KBM-7 (cell line): ENCODE measurements around the gene BLID.

Source experiments
- DNase-seq: peaks from one replicate; pipeline ENCODE4 v3.0.0-alpha.2; 2015
- in situ Hi-C: fragments of 300-500 bp; cut with MboI; formaldehyde crosslinking; loops from 2 replicates; pipeline ENCODE4 v1.14.3; 2020; ENCODE audit warnings: low sequenced_read_pairs, low pct_unique_long_range_greater_than_20kb, mixed read lengths

Gene BLID

DNA sequence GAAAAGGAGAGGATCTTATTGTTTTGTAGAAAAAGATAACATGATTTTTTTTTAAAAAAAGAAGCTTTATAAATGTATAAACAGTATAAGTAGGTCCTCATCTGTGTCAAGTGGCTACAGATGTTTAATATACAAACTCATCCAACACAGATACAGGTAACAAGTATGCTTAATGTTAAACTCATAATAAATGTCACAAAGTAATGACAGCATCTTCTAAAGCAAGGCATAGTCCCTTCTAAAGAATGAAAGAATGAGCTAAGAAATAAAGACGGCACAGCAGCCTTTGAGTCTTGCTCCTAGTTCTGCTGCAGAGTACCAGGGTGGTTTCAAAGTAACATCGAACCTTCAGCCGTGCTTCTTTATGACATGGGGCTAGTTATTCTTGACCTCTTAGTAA lies 28.7 kb upstream of the BLID start:
- in situ Hi-C loops: no loop called here

DNA sequence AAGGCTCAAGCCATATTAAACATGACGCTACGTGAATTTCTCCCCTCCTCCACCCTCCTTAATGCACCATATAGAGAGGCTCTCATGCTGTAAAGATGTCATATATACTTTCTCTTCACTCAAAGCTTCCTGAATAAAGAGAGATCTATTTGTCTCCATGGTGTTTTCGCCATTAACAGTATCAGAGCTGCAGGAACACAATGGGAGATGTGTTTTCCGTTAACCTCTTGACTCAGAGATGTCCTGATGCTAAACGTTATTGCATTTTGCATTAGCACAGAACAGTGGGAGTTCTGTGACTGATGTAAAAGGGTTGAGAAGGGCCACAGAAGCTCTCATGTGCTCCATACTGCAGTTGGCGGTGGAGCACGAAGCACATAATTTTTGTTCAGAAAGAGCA lies 25.7 kb upstream of the BLID start:
- in situ Hi-C loops: no loop called here
- no peak for DNase-seq

More for the DNA sequence above, 28.7 kb upstream of the BLID start:
- DNase-seq: no peak

GRCh38 chr11:122140500-122140899 lies 24.5 kb upstream of the BLID start:
- no peak for DNase-seq
- in situ Hi-C loops: no loop called here

DNA sequence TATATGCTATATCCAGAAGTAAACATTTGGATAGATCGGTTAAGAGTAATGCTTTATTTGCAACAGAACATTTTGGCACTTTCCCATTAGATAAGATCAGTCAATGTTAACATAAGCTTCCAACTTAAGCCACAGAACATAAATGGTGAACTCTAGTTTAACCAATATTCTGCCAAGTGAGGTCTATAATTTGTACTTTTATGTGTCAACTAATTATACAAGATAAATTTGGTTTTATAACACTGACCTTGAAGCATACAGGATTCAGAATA lies 23.5 kb upstream of the BLID start:
- in situ Hi-C loops: no loop called here
- DNase-seq: no peak

- in situ Hi-C loops: no loop called here
- no peak for DNase-seq
These were observed 23.0 kb upstream of the BLID start for GRCh38 chr11:122138744-122139594.

GRCh38 chr11:122137078-122137793 lies 21.2 kb upstream of the BLID start:
- no peak for DNase-seq
- in situ Hi-C loops: no loop called here

- in situ Hi-C loops: no loop called here
- DNase-seq: no peak
These were observed 15.1 kb upstream of the BLID start for GRCh38 chr11:122131126-122131525.

- in situ Hi-C loops: no loop called here
- no peak for DNase-seq
These were observed 12.1 kb upstream of the BLID start for GRCh38 chr11:122128146-122128545.

GRCh38 chr11:122127020-122127419 lies 11.0 kb upstream of the BLID start:
- DNase-seq: no peak
- in situ Hi-C loops: no loop called here

DNA sequence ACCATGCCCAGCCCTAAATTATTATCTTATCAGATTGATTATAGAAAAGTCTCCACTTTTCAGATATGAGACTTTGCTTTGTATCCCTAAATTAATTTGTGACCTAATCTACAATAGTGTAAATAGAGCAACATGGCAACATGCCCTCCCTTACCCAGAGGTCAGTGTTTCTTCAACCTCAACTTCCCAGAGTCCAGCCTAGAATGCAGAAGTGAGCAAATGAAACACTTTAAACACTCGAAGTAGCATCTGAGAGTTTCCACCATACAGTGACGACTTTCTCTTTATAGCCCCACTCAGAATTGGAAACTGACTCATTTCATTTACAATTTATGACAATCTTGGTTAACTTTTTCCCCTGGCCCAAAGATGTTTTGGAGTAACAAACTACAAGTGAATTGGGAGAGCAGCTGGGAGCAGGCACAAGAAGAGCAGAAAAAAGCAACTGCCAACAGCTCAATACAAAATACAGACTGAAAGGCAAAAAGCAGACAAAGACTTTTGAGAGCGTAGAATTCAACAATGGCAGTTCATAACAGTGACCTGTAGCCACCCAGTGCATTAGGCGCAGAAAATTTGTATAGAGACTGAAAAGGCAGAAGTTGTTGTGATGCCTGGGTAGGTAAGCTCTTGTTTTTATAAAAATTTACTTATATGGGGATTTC lies 10.1 kb upstream of the BLID start:
- DNase-seq: no peak
- in situ Hi-C loops: no loop called here

DNA sequence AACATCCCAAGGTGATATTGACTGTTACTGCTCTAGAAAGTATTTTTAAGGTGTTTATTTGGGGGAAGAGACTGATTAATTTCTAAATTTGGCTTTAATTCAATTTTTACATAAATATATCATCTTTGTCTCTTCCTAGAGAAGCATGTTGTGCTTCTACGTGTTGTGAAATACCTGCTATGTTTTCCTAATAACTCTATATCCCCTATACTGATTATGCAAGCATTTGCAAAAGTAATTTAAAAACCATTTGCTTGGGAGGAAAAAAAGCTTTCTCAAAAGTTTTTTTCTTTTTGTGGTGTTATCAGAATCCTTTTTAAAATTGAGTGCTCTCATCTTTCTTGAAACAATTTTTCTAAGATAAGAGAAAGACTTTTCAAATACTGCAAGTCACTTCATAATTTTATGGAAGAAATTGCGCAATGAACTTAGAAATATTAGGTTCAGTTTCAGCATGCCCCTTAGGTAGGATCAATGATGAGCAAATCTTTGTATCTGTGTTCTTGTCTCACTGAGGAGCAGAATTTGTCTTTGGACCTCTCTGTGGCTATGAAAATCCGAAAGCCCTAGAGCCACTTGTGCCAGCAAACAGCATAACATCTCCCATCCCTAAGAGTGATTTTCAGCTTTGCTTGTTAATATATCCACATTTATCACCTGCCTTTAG lies 7.4 kb upstream of the BLID start:
- in situ Hi-C loops: no loop called here
- DNase-seq: no peak

DNA sequence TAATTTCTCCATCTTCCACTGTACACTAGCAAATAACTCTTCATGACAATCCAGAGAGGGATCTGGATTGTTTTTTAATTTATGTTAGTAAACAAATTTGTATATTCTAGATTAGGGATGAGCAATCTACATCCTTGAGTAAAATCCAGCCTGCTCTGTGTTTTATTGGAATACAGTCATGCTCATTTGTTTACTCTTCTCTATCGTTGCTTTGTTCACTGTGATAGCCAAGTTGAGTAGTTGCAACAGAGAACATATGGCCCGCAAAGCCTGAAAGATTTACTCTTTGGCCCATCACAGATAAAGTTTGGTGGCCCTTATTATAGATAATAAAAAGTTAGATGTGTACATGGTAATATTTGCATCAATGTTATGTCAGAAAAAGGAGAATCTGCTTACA lies 6.2 kb upstream of the BLID start:
- in situ Hi-C loops: no loop called here
- DNase-seq: no peak

GRCh38 chr11:122120096-122120495 lies 4.1 kb upstream of the BLID start:
- no peak for DNase-seq
- in situ Hi-C loops: no loop called here

DNA sequence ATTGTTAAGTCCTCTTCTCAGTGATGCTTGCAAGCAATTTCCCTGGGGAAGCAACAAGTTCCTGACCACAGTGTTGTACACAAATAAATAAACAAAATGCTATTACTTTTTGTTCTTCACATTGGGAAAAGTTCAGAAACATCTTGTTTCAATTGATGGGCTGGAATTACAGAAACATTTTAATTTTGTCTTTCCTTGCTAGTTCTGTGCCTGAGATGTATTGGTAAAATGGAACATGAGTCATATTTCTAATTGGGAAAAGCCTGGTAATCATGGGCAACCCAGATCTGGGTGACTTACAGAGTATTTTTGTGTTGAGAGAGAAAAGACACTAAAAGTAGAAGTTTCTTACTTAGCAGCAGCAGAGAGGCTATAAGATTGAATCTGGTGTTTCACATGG lies 576 bp upstream of the BLID start:
- DNase-seq: no peak
- in situ Hi-C loops: no loop called here

- in situ Hi-C loops: no loop called here
These were observed 1.0 kb downstream of the BLID start for GRCh38 chr11:122114976-122115375.

DNA sequence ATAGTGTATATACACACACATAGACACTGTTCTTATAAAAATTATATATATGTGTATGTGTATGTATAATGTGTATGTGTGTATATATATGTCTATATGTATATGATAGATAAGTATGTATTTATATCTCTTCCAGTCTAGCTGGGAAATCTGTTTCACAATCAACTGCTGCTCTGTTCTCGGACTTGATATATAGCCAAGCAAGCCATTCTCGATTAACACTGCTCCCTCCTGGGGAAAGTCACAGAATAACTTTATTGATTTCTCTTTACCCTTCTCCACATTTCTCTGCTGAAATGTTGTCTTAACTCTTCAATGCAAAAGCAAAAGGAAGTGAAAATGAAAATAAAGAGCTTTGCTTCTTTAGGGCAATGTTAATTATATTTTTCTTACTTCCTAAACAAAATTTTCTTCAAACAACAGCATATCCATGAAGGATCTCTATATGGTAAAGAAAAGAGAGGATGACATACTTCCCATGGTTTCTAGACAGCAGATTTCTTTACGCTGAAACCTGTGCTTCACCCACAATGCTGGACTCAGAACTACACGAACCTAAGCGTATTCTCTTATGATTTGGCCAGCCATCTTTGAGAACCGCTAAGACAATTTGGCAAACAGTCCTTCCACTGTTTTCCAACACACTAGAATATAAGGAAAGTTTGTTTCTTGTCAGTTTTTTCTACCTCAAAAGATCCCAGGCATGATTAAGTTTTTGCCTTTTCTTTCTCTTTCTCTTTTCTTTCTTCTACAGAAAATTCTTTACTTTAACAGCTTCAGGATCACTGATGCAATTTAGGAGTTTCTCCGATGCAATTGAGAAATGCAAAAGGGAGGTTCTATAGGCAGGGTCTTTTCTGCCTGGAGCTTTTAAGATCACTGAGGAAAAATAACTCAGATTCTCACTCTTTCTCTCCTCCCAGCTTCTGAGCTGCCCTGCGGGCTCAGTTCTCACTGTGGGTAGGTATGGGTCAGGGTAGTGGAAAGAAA lies 1.9 kb downstream of the BLID start:
- no peak for DNase-seq
- in situ Hi-C loops: no loop called here

More at GRCh38 chr11:122114976-122115375, 1.0 kb downstream of the BLID start:
- DNase-seq: no peak

- in situ Hi-C loops: no loop called here
- DNase-seq: no peak
These were observed 3.3 kb downstream of the BLID start for GRCh38 chr11:122112470-122113365.

- in situ Hi-C loops: no loop called here
- DNase-seq: no peak
These were observed 6.1 kb downstream of the BLID start for GRCh38 chr11:122109932-122110331.
